ENCODE data around the gene DGKG.

DNA sequence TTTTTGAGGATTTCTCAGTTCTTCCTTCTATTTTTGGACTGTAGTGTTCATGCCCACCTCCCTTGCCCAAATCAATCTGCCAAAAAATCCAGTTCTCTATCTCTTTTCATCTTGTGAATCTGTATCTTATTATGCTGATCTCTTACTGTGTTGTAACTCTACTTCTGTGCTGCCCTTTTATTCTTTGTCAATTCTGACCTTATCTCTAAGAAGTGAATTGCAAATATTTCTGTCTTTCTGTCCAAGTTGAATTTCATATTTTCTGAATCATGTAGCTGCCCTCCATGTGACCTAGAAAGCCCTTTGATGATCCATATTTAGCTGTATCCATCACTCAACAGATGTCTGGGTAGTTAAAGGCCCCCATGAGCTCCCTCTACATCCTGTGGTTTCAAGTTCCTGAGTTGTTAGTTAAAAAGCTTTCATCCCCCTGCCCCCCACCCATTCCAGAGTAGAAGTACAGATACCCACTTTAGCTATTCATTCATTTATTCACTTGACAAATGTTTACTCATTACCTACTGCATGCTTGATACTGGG, 219.6 kb downstream of the DGKG start:
- TF ChIP-seq CTCF (IDR thresholded peaks at IDR 0.05) = no peak
- TF ChIP-seq POLR2A (IDR thresholded peaks at IDR 0.05) = no peak

Data from tibial nerve (tissue), 3 donors.